ENCODE data around the gene NMNAT1. TPM values are rescaled to one million over a fixed set of nuclear protein-coding genes. Genes with fewer than 3 reads are reported as not detected.
"Not testable (repeated sequence)": the region's sequence is repeated elsewhere in the genome, so short reads cannot be mapped to it uniquely, and the experiment has no call there.

The NMNAT1 gene
- total RNA-seq, 2 experiments from 2014 or later: 7.7 to 9.6 TPM

- Mint-ChIP-seq H3K4me1 (ENCODE audit: low read depth) (no peaks in the 10 kb centered on the region), H3K4me3 (no peak overlapping the region), H3K9me3 (no peaks in the 10 kb centered on the region), H3K27ac (no peak overlapping the region), H3K27me3 (no peaks in the 10 kb centered on the region), H3K36me3 (ENCODE audit: low read depth) (no peaks in the 10 kb centered on the region)
- ChIA-PET CTCF (no interaction called here), POLR2A (no interaction called here)
- no peak for ATAC-seq
- intact Hi-C loops (cut with micrococcal nuclease): no loop called here
- DNase-seq: no peak
- TF ChIP-seq CTCF (IDR thresholded peaks at IDR 0.05): no peak
These were observed 63.9 kb downstream of the NMNAT1 start for GRCh38 chr1:10007169-10007568.

DNA sequence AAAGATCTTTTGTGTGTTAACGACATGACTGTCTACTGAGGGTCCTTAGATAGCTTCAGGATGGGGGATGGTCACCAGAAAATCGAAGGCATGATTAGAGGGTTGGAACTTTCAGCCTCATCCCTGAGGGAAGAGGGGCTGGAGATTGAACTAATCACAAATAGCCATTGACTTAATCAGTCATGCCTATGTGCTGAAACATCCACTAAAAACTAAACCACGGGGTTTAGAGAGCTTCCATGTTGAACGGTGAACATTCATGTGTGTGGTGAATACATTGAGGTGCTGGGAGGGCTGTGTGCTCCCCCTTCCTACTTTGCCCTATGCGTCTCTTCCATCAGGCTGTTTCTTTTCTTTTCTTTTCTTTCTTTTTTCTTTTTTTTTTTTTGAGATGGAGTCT is 70.7 kb downstream of the NMNAT1 start:
- CTCF ChIA-PET: no interaction called here
- Mint-ChIP-seq H3K9me3 (no peaks in the 10 kb centered on the region), H3K4me1 (ENCODE audit: low read depth) (peaks cover 5% of the 10 kb centered on the region), H3K4me3 (no peak overlapping the region), H3K36me3 (ENCODE audit: low read depth) (no peaks in the 10 kb centered on the region), H3K27me3 (no peaks in the 10 kb centered on the region), H3K27ac (no peak overlapping the region)
- intact Hi-C loops (cut with micrococcal nuclease): no loop called here
- ATAC-seq: no peak
- no peak for TF ChIP-seq CTCF (IDR thresholded peaks at IDR 0.05)
- POLR2A ChIA-PET: no interaction called here
- DNase-seq: no peak

DNA sequence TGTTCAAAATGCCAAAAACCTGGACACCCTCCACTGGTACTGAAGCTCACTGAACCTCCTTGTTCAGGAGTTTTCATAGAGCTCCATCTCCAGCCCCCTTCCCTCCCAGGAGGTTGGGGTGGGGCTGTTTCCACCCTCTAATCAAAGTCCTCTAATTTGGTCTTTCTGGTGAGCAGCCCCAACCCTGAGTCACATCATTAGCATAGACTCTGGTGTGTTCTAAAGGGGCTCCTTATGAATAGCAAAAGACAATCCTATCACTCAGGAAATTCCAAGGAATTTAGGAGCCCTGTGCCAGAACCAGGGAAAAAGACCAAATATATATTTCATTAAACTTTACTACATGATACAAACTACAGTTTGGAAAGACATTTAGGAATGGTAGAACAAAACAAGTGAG is 76.3 kb downstream of the NMNAT1 start:
- POLR2A ChIA-PET: no interaction called here
- H3K4me3 Mint-ChIP-seq: no peak overlapping the region

DNA sequence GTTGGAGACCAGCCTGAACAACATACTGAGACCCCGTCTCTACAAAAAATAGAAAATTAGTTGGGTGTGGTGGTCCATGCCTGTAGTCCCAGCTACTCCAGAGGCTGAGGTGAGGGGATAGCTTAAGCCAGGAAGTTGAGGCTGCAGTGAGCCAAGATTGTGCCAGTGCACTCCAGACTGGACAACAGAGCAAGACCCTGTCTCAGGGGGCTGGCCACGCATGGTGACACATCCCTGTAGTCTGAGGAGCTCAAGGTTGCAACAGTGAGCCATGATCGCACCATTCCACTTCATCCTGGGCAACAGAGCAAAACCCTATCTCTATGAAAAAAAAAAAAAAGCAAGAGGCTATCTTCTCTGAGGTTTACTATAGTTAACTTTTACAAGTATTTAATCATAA is 76.8 kb downstream of the NMNAT1 start:
- Mint-ChIP-seq H3K36me3 (ENCODE audit: low read depth) (no peaks in the 10 kb centered on the region), H3K4me3 (no peak overlapping the region), H3K9me3 (no peaks in the 10 kb centered on the region), H3K27me3 (no peaks in the 10 kb centered on the region), H3K27ac (no peak overlapping the region), H3K4me1 (ENCODE audit: low read depth) (peaks cover 5% of the 10 kb centered on the region)
- POLR2A ChIA-PET: interaction anchor here (0.7 kb wide), 1 partner anchor 111 kb away, joined by 4 read pairs; no protein-coding TSS in a partner anchor
- no peak for ATAC-seq
- no peak for TF ChIP-seq CTCF (IDR thresholded peaks at IDR 0.05)
- no peak for DNase-seq
- intact Hi-C loops (cut with micrococcal nuclease): no loop called here
- CTCF ChIA-PET: no interaction called here

More for the DNA sequence above, 76.3 kb downstream of the NMNAT1 start:
- H3K27me3 Mint-ChIP-seq: no peaks in the 10 kb centered on the region
- no peaks in the 10 kb centered on the region for H3K9me3 Mint-ChIP-seq
- H3K27ac Mint-ChIP-seq: no peak overlapping the region
- intact Hi-C loops (cut with micrococcal nuclease): no loop called here
- ATAC-seq (no peak), DNase-seq (no peak)
- CTCF ChIA-PET: no interaction called here
- TF ChIP-seq CTCF (IDR thresholded peaks at IDR 0.05): no peak
- peaks cover 5% of the 10 kb centered on the region for H3K4me1 Mint-ChIP-seq (ENCODE audit: low read depth)
- H3K36me3 Mint-ChIP-seq (ENCODE audit: low read depth): no peaks in the 10 kb centered on the region

GRCh38 chr1:10020678-10021077 is 77.4 kb downstream of the NMNAT1 start:
- not testable (repeated sequence) for H3K27me3 Mint-ChIP-seq

DNA sequence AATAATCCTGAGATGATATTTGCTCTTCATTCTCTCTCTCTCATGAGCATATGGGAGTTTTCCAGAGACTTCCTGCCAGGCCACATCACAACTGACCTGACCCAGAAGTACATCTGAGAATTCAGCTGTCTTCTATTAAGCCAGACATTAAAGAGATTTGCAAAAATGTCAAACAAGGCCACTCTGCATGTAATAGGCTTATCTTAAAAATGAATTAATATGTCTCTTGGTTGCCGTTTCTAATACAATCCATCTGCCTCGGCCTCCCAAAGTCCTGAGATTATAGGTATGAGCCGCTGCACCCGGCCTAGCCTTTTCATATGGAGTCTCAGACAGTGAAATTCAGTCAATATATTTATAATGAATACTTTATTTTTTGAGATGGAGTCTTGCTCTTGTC is 78.7 kb downstream of the NMNAT1 start:
- DNase-seq; H3K4me1 Mint-ChIP-seq (ENCODE audit: low read depth); H3K36me3 Mint-ChIP-seq (ENCODE audit: low read depth); H3K27me3 Mint-ChIP-seq; H3K27ac Mint-ChIP-seq; intact Hi-C loops (cut with micrococcal nuclease); ATAC-seq; CTCF ChIA-PET; H3K4me3 Mint-ChIP-seq; H3K9me3 Mint-ChIP-seq: not testable (repeated sequence)
- POLR2A ChIA-PET: interaction anchor here (0.6 kb wide), 1 partner anchor 72 kb away, joined by 3 read pairs; no protein-coding TSS in a partner anchor

More at GRCh38 chr1:10020678-10021077, 77.4 kb downstream of the NMNAT1 start:
- ATAC-seq; H3K36me3 Mint-ChIP-seq (ENCODE audit: low read depth); H3K4me1 Mint-ChIP-seq (ENCODE audit: low read depth); H3K4me3 Mint-ChIP-seq; intact Hi-C loops (cut with micrococcal nuclease); H3K27ac Mint-ChIP-seq; DNase-seq; CTCF ChIA-PET; H3K9me3 Mint-ChIP-seq: not testable (repeated sequence)
- POLR2A ChIA-PET: interaction anchor here (0.7 kb wide), 1 partner anchor 110 kb away, joined by 4 read pairs; no protein-coding TSS in a partner anchor
